GM12892 (cell line): ENCODE results near the gene LINC01488.
A peak's percentile ranks its signal among the peaks of the same experiment; 100 is the strongest.

Source experiments
- DNase-seq: peaks from one replicate; pipeline ENCODE4 v3.0.0; 2011; ENCODE audit not compliant: insufficient read length
- FAIRE-seq: peaks from 2 replicates; lab custom pipeline; 2011; peaks lifted over from hg19 to GRCh38; lab: Jason Lieb, UNC
- POLR2A ChIP-seq: IDR thresholded peaks from 2 replicates; pipeline ENCODE4 v1.6.1; 2011; ENCODE audit warnings: low read depth, low read length, control low read depth
- POLR2AphosphoS5 ChIP-seq: IDR thresholded peaks from 2 replicates; pipeline ENCODE4 v1.6.1; 2011; ENCODE audit warnings: low read depth, low read length, control low read depth
- TAF1 ChIP-seq: IDR thresholded peaks from 2 replicates; pipeline ENCODE4 v1.6.1; 2011; ENCODE audit warnings: low read depth, mild to moderate bottlenecking, control low read depth, low read length, borderline replicate concordance

LINC01488 gene

GRCh38 chr11:69439651-69440464, 41.6 kb upstream of the LINC01488 start:
- DNase-seq (no peak), FAIRE-seq (no peak)
- no peak for TF ChIP-seq TAF1
- TF ChIP-seq POLR2A: no peak
- TF ChIP-seq POLR2AphosphoS5: no peak

GRCh38 chr11:69440876-69441275, 40.6 kb upstream of the LINC01488 start:
- TF ChIP-seq POLR2AphosphoS5 (no peak), POLR2A (no peak), TAF1 (no peak)
- DNase-seq (no peak), FAIRE-seq (no peak)

DNA sequence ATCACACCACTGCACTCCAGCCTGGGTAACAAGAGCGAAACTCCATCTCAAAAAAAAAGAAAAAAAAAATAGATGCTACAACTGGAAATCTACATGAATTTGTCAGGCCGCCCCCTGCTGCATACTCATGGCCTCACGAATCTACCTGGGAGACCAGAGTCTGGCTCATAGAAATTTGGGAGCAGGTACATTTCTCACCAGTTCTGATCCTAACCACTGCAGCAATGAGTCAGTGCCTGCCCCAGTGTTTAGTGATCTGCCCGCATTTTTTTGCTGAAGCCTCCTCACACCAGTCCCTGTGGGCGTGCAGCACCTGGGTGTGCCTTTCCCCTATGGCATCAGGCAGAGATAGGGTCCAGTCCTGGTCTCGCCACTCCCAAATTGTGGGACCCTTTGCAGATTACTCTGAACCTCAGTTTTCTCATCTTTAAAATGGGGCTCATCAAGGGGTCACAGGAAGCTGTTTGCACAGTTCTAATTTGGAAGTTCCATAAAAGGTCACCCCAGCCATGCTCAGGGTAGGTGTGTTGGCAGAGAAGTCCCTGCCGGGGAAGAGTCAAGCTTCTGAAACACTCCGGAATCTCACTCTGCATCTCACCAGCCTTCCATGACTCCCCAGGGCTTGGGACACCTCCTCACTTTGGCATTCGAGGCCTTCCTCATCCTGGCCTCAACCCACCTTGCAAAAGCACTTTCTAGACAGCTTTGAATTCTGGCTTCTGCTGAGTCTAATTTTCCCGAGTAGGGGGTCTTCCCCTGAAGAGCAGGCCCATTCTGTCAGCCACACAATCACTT, 39.3 kb upstream of the LINC01488 start:
- FAIRE-seq (no peak), DNase-seq (no peak)
- no peak for TF ChIP-seq TAF1
- TF ChIP-seq POLR2A: no peak
- TF ChIP-seq POLR2AphosphoS5: no peak

DNA sequence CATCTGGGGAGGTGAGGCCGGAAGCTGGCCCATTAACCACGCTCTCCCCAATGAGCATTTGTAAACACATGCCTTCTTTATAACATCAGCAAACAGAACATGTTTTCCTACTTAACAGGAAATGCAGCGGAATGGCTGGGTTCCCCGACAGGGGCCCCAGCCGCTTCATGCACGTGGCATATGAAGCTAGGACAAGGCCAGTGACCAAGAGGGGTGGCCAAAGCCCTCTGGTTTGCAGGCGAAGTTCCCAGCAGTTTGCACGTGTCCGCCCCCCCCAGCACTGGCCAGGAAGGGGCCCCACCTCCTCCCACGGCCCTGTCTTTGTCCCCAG, 38.7 kb upstream of the LINC01488 start:
- TF ChIP-seq POLR2A (no peak), POLR2AphosphoS5 (no peak), TAF1 (no peak)
- no peak for FAIRE-seq
- no peak for DNase-seq

GRCh38 chr11:69443138-69443967, 38.1 kb upstream of the LINC01488 start:
- TF ChIP-seq POLR2A (peak; percentile 71; the same call in 1 of the 2 replicates), POLR2AphosphoS5 (peak; percentile 69), TAF1 (0 out of 2 replicates have a peak, but pooled peaks have one; percentile 16)
- peak; percentile 98 for FAIRE-seq
- peak; percentile 95 for DNase-seq

GRCh38 chr11:69443968-69444364, 37.5 kb upstream of the LINC01488 start:
- no peak for FAIRE-seq
- no peak for TF ChIP-seq POLR2A
- no peak for TF ChIP-seq POLR2AphosphoS5
- TF ChIP-seq TAF1: no peak
- DNase-seq: no peak

DNA sequence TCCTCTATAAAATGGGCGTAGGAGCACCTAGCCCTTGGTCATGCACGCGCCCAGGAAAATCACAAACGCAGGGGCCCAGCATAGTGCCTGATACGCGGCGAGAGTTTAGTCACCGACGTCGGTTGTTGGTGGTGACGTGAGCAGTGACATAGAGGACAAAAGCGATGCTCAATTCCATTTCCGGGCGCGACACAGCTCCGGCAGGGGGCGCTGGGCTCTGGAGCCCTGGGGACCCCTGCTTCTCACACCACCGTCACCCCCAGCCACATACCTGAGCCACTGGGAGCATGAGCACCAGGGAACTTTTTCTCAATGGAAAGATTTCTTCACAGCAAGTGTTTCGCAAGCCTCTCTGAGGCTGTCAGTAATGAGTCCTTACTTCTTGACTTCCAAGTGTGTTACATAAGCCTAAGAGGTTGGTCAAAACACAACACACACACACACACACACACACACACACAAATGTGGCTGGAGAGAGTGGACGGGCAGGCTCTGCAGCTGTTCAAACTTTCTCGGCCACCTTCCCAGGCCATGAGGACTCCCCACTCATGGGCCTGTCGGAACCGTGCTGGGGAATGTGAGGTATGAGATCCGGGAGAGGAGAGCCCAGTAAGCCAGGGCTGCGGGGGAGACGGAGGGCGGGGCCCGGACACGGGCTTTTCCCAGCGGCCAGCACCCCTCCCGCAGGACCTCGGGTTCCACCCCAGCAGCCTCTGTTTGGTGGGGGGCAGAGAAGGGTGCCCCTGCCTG, 36.9 kb upstream of the LINC01488 start:
- no peak for DNase-seq
- TF ChIP-seq TAF1 (no peak), POLR2A (no peak), POLR2AphosphoS5 (no peak)
- peak; percentile 21 for FAIRE-seq

- DNase-seq: no peak
- no peak for FAIRE-seq
- TF ChIP-seq POLR2AphosphoS5 (no peak), TAF1 (no peak), POLR2A (no peak)
Measured at GRCh38 chr11:69445131-69445470, 36.4 kb upstream of the LINC01488 start.

DNA sequence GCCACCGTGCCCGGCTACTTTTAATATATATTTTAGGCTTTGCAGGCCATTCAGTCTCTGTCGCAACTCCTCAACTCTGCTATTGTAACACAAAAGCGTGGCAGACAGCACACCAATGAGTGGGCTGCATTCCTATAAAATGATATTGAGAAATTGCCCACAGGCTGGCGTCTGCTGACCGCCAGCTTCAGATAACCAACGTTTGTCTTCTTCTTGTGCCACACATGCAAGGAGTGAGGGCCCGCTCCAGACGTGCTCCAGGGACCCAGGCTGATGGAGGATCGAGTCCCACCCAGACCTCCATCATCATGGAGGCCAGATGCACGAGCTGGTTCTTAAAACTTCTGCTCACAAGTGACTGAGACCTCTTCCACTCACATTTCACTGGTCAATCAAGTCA, 35.4 kb upstream of the LINC01488 start:
- no peak for TF ChIP-seq POLR2A
- no peak for TF ChIP-seq POLR2AphosphoS5
- no peak for TF ChIP-seq TAF1
- FAIRE-seq (no peak), DNase-seq (no peak)

DNA sequence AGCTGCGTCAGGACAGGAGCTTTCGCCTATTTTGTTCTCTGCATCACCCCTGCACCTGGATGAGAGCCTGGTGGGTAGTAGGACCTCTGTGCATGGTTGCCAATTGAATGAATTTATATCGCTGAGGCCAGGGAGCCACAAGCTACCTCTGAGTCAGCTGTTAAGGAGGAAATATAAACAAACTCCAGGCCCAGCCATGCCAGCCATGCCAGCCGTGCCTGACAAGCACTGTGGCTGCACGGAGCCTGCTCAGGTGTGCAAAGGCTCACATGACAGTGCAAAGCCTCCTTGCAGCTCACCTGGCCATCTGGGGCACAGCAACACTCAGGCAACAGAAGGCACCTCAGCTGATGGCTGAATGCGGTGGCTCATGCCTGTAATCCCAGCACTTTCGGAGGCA, 33.7 kb upstream of the LINC01488 start:
- no peak for FAIRE-seq

More for the DNA sequence above, 33.7 kb upstream of the LINC01488 start:
- DNase-seq: no peak
- TF ChIP-seq POLR2A: no peak
- TF ChIP-seq POLR2AphosphoS5: no peak
- TF ChIP-seq TAF1: no peak
